BE2C (cell line): ENCODE results near the gene IRF5.
A peak's percentile ranks its signal among the peaks of the same experiment; 100 is the strongest.

ENCODE experiments used
- DNase-seq: peaks from one replicate; pipeline ENCODE4 v3.0.0-alpha.2; 2020
- H3K27me3 ChIP-seq: fragments of 250-450 bp; sonication (Bioruptor Pico); 2 replicates; pipeline ENCODE4 v1.5.1; 2020; ENCODE audit warnings: mild to moderate bottlenecking
- H3K36me3 ChIP-seq: fragments of 250-450 bp; sonication (Bioruptor Pico); 2 replicates; pipeline ENCODE4 v1.5.1; 2020; ENCODE audit warnings: mild to moderate bottlenecking
- H3K4me1 ChIP-seq: fragments of 250-450 bp; sonication (Bioruptor Pico); 2 replicates; pipeline ENCODE4 v1.5.1; 2020
- H3K4me3 ChIP-seq: 2 replicates; pipeline ENCODE4 v1.5.1; 2011; ENCODE audit warnings: low read depth, low read length
- H3K9me3 ChIP-seq: fragments of 250-450 bp; sonication (Bioruptor Pico); 2 replicates; pipeline ENCODE4 v1.5.1; 2020
- TF ChIP-seq, protein P1 (sequence below): IDR thresholded peaks from 2 replicates; pipeline ENCODE4 v1.5.1; 2012; ENCODE audit warnings: mild to moderate bottlenecking, low read depth, low read length

IRF5 gene

GRCh38 chr7:128954150-128954549 is 16.4 kb downstream of the IRF5 start:
- TF ChIP-seq, protein P1, sequence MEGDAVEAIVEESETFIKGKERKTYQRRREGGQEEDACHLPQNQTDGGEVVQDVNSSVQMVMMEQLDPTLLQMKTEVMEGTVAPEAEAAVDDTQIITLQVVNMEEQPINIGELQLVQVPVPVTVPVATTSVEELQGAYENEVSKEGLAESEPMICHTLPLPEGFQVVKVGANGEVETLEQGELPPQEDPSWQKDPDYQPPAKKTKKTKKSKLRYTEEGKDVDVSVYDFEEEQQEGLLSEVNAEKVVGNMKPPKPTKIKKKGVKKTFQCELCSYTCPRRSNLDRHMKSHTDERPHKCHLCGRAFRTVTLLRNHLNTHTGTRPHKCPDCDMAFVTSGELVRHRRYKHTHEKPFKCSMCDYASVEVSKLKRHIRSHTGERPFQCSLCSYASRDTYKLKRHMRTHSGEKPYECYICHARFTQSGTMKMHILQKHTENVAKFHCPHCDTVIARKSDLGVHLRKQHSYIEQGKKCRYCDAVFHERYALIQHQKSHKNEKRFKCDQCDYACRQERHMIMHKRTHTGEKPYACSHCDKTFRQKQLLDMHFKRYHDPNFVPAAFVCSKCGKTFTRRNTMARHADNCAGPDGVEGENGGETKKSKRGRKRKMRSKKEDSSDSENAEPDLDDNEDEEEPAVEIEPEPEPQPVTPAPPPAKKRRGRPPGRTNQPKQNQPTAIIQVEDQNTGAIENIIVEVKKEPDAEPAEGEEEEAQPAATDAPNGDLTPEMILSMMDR, result no peak
- Histone ChIP-seq H3K36me3 (peaks cover 44% of the 10 kb centered on the region), H3K4me3 (no peak overlapping the region), H3K9me3 (no peaks in the 10 kb centered on the region), H3K27me3 (no peaks in the 10 kb centered on the region), H3K4me1 (peaks cover 14% of the 10 kb centered on the region)
- DNase-seq, result no peak

- Histone ChIP-seq H3K4me1 (peaks cover 14% of the 10 kb centered on the region), H3K4me3 (no peak overlapping the region), H3K36me3 (peaks cover 54% of the 10 kb centered on the region), H3K9me3 (no peaks in the 10 kb centered on the region), H3K27me3 (no peaks in the 10 kb centered on the region)
- DNase-seq, result peak; percentile 78
- TF ChIP-seq, protein P1, result peak; percentile 51
Measured at GRCh38 chr7:128954830-128955802, 17.4 kb downstream of the IRF5 start.

DNA sequence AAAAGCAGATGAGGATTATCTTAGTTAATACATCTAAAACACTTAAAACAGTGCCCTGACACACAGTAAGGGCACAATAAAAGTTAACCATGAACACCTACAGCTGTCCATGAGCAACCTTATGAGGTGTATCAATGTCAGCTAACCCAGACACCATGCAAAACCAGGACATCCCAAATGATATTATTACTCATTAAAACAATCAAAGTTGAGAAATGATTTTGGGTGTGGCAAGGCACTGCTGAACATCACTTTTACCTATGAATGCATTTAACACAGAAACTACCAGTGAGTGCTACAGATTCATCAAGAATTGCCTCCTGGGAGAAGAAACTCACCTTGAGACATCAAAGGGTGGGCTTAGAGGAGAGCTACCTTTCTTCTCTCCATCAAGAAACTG is 18.3 kb downstream of the IRF5 start:
- DNase-seq, result no peak
- TF ChIP-seq, protein P1, result no peak
- Histone ChIP-seq H3K27me3 (no peaks in the 10 kb centered on the region), H3K9me3 (no peaks in the 10 kb centered on the region), H3K4me1 (peaks cover 14% of the 10 kb centered on the region), H3K4me3 (no peak overlapping the region), H3K36me3 (peaks cover 56% of the 10 kb centered on the region)

DNA sequence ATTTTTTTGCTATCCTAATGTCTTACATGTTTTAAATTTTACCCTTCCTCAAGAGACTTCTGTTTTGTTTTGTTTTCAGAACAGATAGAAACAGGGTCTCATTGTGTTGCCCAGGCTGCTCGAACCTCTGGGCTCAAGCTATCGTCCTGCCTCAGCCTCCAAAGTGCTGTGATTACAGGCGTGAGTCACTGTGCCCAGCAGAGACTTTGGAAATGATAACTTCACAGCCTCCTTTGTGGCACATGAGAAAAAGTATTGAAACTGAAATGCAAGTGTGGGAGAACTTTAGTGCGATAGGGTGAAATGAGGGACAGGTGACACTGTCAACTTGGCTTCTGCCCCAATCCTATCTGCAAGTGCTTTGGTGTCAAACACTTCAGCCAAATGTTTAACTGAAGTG is 21.6 kb downstream of the IRF5 start:
- Histone ChIP-seq H3K27me3 (no peaks in the 10 kb centered on the region), H3K9me3 (no peaks in the 10 kb centered on the region), H3K4me3 (no peak overlapping the region), H3K4me1 (peaks cover 14% of the 10 kb centered on the region), H3K36me3 (peaks cover 55% of the 10 kb centered on the region)
- TF ChIP-seq, protein P1, result no peak
- DNase-seq, result no peak

DNA sequence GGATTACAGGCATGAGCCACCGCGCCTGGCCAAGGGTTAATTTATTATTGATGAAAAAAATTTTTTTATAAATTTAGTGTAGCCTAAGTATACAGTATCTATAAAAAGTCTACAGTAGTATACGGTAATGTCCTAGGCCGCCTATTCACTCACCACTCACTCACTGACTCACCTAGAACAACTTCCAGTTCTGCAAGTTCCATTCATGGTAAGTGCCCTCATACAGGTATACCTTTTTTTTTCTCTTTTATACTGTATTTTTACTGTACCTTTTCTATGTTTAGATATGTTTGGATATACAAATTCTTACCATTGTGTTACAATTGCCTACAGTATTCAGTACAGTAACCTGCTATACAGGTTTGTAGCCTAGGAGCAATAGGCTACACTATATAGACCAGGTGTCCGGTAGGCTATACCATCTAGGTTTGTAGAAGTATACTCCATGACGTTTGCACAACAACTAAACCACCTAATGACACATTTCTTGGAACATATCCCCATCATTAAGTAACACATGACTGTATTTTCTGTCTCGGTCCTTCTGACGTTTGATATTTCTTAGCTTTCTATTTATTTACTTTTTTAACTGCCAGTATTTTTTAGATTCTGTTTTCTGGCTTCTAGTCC is 23.4 kb downstream of the IRF5 start:
- no peak for DNase-seq
- Histone ChIP-seq H3K4me1 (peaks cover 3% of the 10 kb centered on the region; the same call in 1 of the 2 replicates), H3K9me3 (no peaks in the 10 kb centered on the region), H3K27me3 (no peaks in the 10 kb centered on the region), H3K36me3 (peaks cover 68% of the 10 kb centered on the region), H3K4me3 (no peak overlapping the region)
- TF ChIP-seq, protein P1, result no peak

GRCh38 chr7:128962899-128963298 is 25.2 kb downstream of the IRF5 start:
- no peak for DNase-seq
- peaks cover 68% of the 10 kb centered on the region for H3K36me3 ChIP-seq
- TF ChIP-seq, protein P1, result no peak

More at GRCh38 chr7:128962899-128963298, 25.2 kb downstream of the IRF5 start:
- no peak overlapping the region for H3K4me3 ChIP-seq
- no peaks in the 10 kb centered on the region for H3K4me1 ChIP-seq
- H3K27me3 ChIP-seq, result no peaks in the 10 kb centered on the region
- no peaks in the 10 kb centered on the region for H3K9me3 ChIP-seq
